Type B pancreatic cell (in vitro differentiated cells): ENCODE measurements around the gene SDHAF2. TPM values are rescaled to one million over a fixed set of nuclear protein-coding genes. Genes with fewer than 3 reads are reported as not detected.
A peak's percentile ranks its signal among the peaks of the same experiment; 100 is the strongest.

Source experiments
- DNase-seq: peaks from one replicate; pipeline ENCODE4 v3.0.0; 2021; ENCODE audit warnings: mixed read lengths; ENCODE audit not compliant: unreplicated experiment; ENCODE audit errors: extremely low spot score
- H3K27ac Mint-ChIP-seq: 2 replicates; pipeline ENCODE4 v1.8.0; 2021; ENCODE audit warnings: mild to moderate bottlenecking, mixed read lengths
- H3K27me3 Mint-ChIP-seq: 2 replicates; pipeline ENCODE4 v1.8.0; 2021; ENCODE audit warnings: mixed read lengths
- H3K36me3 Mint-ChIP-seq: 2 replicates; pipeline ENCODE4 v1.8.0; 2021; ENCODE audit warnings: mixed read lengths
- H3K4me1 Mint-ChIP-seq: one replicate; pipeline ENCODE4 v1.8.0; 2021; ENCODE audit warnings: mixed read lengths; ENCODE audit not compliant: unreplicated experiment
- H3K4me3 Mint-ChIP-seq: 2 replicates; pipeline ENCODE4 v1.8.0; 2021; ENCODE audit warnings: mild to moderate bottlenecking, mixed read lengths
- H3K9me3 Mint-ChIP-seq: 2 replicates; pipeline ENCODE4 v1.8.0; 2021; ENCODE audit warnings: mixed read lengths
- total RNA-seq: library from RNA; stranded (reverse); gene quantifications from 2 replicates; pipeline ENCODE4 v1.2.1, GENCODE V29; 2021; ENCODE audit warnings: low replicate concordance
- TF ChIP-seq, protein P1 (sequence below): fragments of 200-600 bp; sonication (generic); conservative IDR thresholded peaks from 2 replicates; pipeline ENCODE4 v1.5.0; 2021; ENCODE audit warnings: antibody characterized with exemption, mild to moderate bottlenecking

The SDHAF2 gene
- total RNA-seq, 1 donor from 2014 or later: 41.7 TPM

DNA sequence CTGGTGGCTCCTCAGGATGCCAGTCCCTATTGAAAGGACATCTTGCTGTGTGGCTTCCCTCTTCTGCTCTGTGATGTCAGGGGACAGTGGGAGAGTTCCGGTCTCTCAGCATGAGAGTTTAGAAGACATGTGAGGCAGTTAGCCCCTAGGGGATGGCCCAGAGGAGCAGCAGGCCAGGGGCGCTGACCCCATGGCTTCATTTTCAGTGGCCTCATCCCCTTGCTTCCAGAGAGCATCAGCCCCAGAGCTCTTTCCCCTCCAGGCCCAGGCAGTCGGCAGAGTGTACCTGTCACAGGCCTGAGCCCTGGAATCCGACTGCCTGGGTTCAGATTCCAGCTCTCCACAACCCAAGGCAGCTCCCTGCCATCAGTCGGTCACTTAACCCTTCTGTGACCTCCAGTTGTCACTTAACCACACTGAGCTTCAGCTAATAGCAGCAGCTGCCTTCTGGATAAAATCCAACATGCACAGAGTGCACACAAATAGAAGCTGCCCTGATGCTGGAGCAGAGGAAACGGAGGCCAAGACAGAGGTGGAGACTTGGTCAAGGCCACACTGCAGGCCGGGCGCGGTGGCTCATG, 64.5 kb downstream of the SDHAF2 start:
- H3K27me3 Mint-ChIP-seq: no peaks in the 10 kb centered on the region
- no peak for DNase-seq
- H3K9me3 Mint-ChIP-seq: no peaks in the 10 kb centered on the region
- H3K36me3 Mint-ChIP-seq: no peaks in the 10 kb centered on the region
- TF ChIP-seq, protein P1, sequence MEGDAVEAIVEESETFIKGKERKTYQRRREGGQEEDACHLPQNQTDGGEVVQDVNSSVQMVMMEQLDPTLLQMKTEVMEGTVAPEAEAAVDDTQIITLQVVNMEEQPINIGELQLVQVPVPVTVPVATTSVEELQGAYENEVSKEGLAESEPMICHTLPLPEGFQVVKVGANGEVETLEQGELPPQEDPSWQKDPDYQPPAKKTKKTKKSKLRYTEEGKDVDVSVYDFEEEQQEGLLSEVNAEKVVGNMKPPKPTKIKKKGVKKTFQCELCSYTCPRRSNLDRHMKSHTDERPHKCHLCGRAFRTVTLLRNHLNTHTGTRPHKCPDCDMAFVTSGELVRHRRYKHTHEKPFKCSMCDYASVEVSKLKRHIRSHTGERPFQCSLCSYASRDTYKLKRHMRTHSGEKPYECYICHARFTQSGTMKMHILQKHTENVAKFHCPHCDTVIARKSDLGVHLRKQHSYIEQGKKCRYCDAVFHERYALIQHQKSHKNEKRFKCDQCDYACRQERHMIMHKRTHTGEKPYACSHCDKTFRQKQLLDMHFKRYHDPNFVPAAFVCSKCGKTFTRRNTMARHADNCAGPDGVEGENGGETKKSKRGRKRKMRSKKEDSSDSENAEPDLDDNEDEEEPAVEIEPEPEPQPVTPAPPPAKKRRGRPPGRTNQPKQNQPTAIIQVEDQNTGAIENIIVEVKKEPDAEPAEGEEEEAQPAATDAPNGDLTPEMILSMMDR: no peak
- H3K4me3 Mint-ChIP-seq: no peak overlapping the region
- peaks cover 13% of the 10 kb centered on the region for H3K4me1 Mint-ChIP-seq
- peak overlapping the region; percentile 57 for H3K27ac Mint-ChIP-seq

DNA sequence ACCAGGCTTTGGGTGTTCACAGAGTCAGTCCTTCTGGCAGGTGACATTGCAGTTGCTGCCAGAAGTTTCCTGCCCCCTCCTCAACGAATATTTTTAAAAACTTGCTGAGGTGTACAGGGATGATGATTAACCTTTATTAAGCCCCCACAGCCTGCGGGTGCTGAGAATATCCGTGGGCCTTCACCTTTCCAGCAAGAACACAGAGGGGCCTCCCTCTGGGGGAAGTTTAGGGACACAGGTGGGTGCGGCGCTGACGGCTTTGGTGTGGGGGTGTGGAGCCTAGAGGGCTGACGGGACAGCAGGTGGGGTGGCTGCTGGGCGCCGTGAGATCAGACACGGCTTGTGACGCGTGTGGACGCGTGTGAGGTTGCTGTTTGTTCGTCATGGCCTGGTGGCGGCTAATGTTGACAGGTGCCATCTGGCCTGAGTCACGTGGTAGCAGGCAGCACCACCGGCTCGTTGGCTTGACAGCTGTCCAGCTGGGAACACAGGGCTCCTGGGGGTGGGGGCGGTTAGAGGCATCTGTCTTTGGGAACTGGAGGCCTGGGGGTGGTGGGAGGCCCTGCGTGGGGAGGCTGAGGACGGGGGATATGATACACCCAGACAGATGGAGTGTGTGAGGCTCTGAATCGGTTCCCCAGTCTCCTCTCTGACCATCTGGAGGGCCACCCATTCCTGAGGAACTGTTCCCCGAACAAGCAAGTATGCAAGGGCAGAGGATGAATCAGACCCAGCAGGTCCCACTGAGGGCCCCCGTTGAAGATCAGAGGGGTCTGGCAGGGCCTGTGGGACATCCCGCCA, 66.1 kb downstream of the SDHAF2 start:
- H3K9me3 Mint-ChIP-seq: no peaks in the 10 kb centered on the region
- TF ChIP-seq, protein P1: no peak
- H3K36me3 Mint-ChIP-seq: no peaks in the 10 kb centered on the region
- no peaks in the 10 kb centered on the region for H3K27me3 Mint-ChIP-seq
- no peak overlapping the region for H3K4me3 Mint-ChIP-seq
- H3K4me1 Mint-ChIP-seq: peaks cover 5% of the 10 kb centered on the region
- DNase-seq: no peak
- peak overlapping the region; percentile 68 for H3K27ac Mint-ChIP-seq

Other genes starting within 250 kb of the SDHAF2 start
- gene PGA3, start 226.6 kb upstream of the SDHAF2 start, total RNA-seq: 1.3 TPM in 1 of 2 replicates, not detected in the other
- 1.6 and 7.0 TPM in 2 replicates for gene PGA4, start 207.8 kb upstream of the SDHAF2 start, total RNA-seq
- 0.62 and 2.9 TPM in 2 replicates for gene PGA5, start 188.9 kb upstream of the SDHAF2 start, total RNA-seq
- gene VWCE, start 134.8 kb upstream of the SDHAF2 start, total RNA-seq: 5.4 and 20.0 TPM in 2 replicates
- 234 and 279 TPM in 2 replicates for gene DDB1, start 97.0 kb upstream of the SDHAF2 start, total RNA-seq
- 66.9 and 72.6 TPM in 2 replicates for gene TKFC, start 96.9 kb upstream of the SDHAF2 start, total RNA-seq
- gene CYB561A3, start 68.2 kb upstream of the SDHAF2 start, total RNA-seq: 34.9 and 35.0 TPM in 2 replicates
- 35.3 and 54.5 TPM in 2 replicates for gene TMEM138, start 67.8 kb upstream of the SDHAF2 start, total RNA-seq
- gene TMEM216, start 37.5 kb upstream of the SDHAF2 start, total RNA-seq: 14.8 and 19.9 TPM in 2 replicates
- 86.9 and 129 TPM in 2 replicates for gene CPSF7, start 149 bp upstream of the SDHAF2 start, total RNA-seq
- gene LRRC10B, start 78.6 kb downstream of the SDHAF2 start, total RNA-seq: 3.2 and 10.0 TPM in 2 replicates
- gene SYT7, start 151.0 kb downstream of the SDHAF2 start, total RNA-seq: 26.5 and 37.5 TPM in 2 replicates